ENCODE measurements around the gene PDCL3.

The PDCL3 gene

GRCh38 chr2:100615471-100615870 lies 52.7 kb downstream of the PDCL3 start:
- no peaks in the 10 kb centered on the region for H3K4me1 ChIP-seq (ENCODE audit: control insufficient read depth, low read depth, low read length)
- no CpG with 5 or more reads among the region's 6 CpGs for WGBS (ENCODE audit: extremely low coverage, insufficient coverage, low lambda C conversion rate)
- H2AK5ac ChIP-seq (ENCODE audit: low read length): no peak overlapping the region
- H3K23ac ChIP-seq (ENCODE audit: low read length): no peak overlapping the region
- no peak overlapping the region for H4K8ac ChIP-seq (ENCODE audit: low read depth, low read length)
- no peak overlapping the region for H3K9ac ChIP-seq (ENCODE audit: low read length)
- H3K27me3 ChIP-seq (ENCODE audit: insufficient read depth, low read length, poor library complexity): no peaks in the 10 kb centered on the region
- H3K4ac ChIP-seq (ENCODE audit: low read depth, low read length): no peak overlapping the region
- H4K5ac ChIP-seq (ENCODE audit: low read length): no peak overlapping the region
- H2BK120ac ChIP-seq (ENCODE audit: low read depth, low read length): no peak overlapping the region
- H3K4me3 ChIP-seq (ENCODE audit: low read length): no peak overlapping the region
- no peaks in the 10 kb centered on the region for H3K36me3 ChIP-seq (ENCODE audit: control insufficient read depth, insufficient read depth, low read length)
- no peaks in the 10 kb centered on the region for H3K79me2 ChIP-seq (ENCODE audit: control insufficient read depth, insufficient read depth, low read length)
- H3K4me2 ChIP-seq (ENCODE audit: low read length): no peak overlapping the region
- no peak overlapping the region for H3K56ac ChIP-seq (ENCODE audit: low read length)
- H3K18ac ChIP-seq (ENCODE audit: low read length): no peak overlapping the region
- H2BK5ac ChIP-seq (ENCODE audit: low read length): no peak overlapping the region
- no peak for DNase-seq
- no peaks in the 10 kb centered on the region for H3K79me1 ChIP-seq (ENCODE audit: low read length)
- H3K27ac ChIP-seq (ENCODE audit: low read depth, low read length): no peak overlapping the region
- no peak overlapping the region for H2BK15ac ChIP-seq (replicated peaks; ENCODE audit: low read depth)

GRCh38 chr2:100615886-100616285 lies 53.1 kb downstream of the PDCL3 start:
- H3K23ac ChIP-seq (ENCODE audit: low read length): no peak overlapping the region
- H3K4ac ChIP-seq (ENCODE audit: low read depth, low read length): no peak overlapping the region
- H2BK120ac ChIP-seq (ENCODE audit: low read depth, low read length): no peak overlapping the region
- no peaks in the 10 kb centered on the region for H3K27me3 ChIP-seq (ENCODE audit: insufficient read depth, low read length, poor library complexity)
- no peak overlapping the region for H3K27ac ChIP-seq (ENCODE audit: low read depth, low read length)
- no peak overlapping the region for H3K18ac ChIP-seq (ENCODE audit: low read length)
- H3K79me2 ChIP-seq (ENCODE audit: control insufficient read depth, insufficient read depth, low read length): no peaks in the 10 kb centered on the region
- H2AK5ac ChIP-seq (ENCODE audit: low read length): no peak overlapping the region
- no peak overlapping the region for H4K8ac ChIP-seq (ENCODE audit: low read depth, low read length)
- no peaks in the 10 kb centered on the region for H3K36me3 ChIP-seq (ENCODE audit: control insufficient read depth, insufficient read depth, low read length)
- no peak for DNase-seq
- H3K4me3 ChIP-seq (ENCODE audit: low read length): no peak overlapping the region
- H2BK15ac ChIP-seq (replicated peaks; ENCODE audit: low read depth): no peak overlapping the region
- no CpG with 5 or more reads among the region's 4 CpGs for WGBS (ENCODE audit: extremely low coverage, insufficient coverage, low lambda C conversion rate)
- H3K56ac ChIP-seq (ENCODE audit: low read length): no peak overlapping the region
- H3K4me1 ChIP-seq (ENCODE audit: control insufficient read depth, low read depth, low read length): no peaks in the 10 kb centered on the region
- H2BK5ac ChIP-seq (ENCODE audit: low read length): no peak overlapping the region
- no peaks in the 10 kb centered on the region for H3K79me1 ChIP-seq (ENCODE audit: low read length)
- no peak overlapping the region for H4K5ac ChIP-seq (ENCODE audit: low read length)
- no peak overlapping the region for H3K4me2 ChIP-seq (ENCODE audit: low read length)
- no peak overlapping the region for H3K9ac ChIP-seq (ENCODE audit: low read length)

GRCh38 chr2:100616841-100617390 lies 54.1 kb downstream of the PDCL3 start:
- Histone ChIP-seq H2BK120ac (ENCODE audit: low read depth, low read length) (no peak overlapping the region), H3K9ac (ENCODE audit: low read length) (no peak overlapping the region), H3K4me1 (ENCODE audit: control insufficient read depth, low read depth, low read length) (no peaks in the 10 kb centered on the region), H3K23ac (ENCODE audit: low read length) (no peak overlapping the region), H3K27ac (ENCODE audit: low read depth, low read length) (no peak overlapping the region), H3K79me1 (ENCODE audit: low read length) (no peaks in the 10 kb centered on the region), H2AK5ac (ENCODE audit: low read length) (no peak overlapping the region), H3K56ac (ENCODE audit: low read length) (no peak overlapping the region), H3K36me3 (ENCODE audit: control insufficient read depth, insufficient read depth, low read length) (no peaks in the 10 kb centered on the region), H3K27me3 (ENCODE audit: insufficient read depth, low read length, poor library complexity) (no peaks in the 10 kb centered on the region), H4K5ac (ENCODE audit: low read length) (no peak overlapping the region), H3K4me2 (ENCODE audit: low read length) (no peak overlapping the region), H4K8ac (ENCODE audit: low read depth, low read length) (no peak overlapping the region), H3K18ac (ENCODE audit: low read length) (no peak overlapping the region), H2BK15ac (replicated peaks; ENCODE audit: low read depth) (no peak overlapping the region), H3K79me2 (ENCODE audit: control insufficient read depth, insufficient read depth, low read length) (no peaks in the 10 kb centered on the region), H2BK5ac (ENCODE audit: low read length) (no peak overlapping the region), H3K4ac (ENCODE audit: low read depth, low read length) (no peak overlapping the region), H3K4me3 (ENCODE audit: low read length) (no peak overlapping the region)
- no peak for DNase-seq
- no CpG with 5 or more reads among the region's 8 CpGs for WGBS (ENCODE audit: extremely low coverage, insufficient coverage, low lambda C conversion rate)

- Histone ChIP-seq H3K4me2 (ENCODE audit: low read length) (no peak overlapping the region), H3K27me3 (ENCODE audit: insufficient read depth, low read length, poor library complexity) (no peaks in the 10 kb centered on the region), H2BK120ac (ENCODE audit: low read depth, low read length) (no peak overlapping the region), H3K4ac (ENCODE audit: low read depth, low read length) (no peak overlapping the region), H3K56ac (ENCODE audit: low read length) (no peak overlapping the region), H3K23ac (ENCODE audit: low read length) (no peak overlapping the region), H3K79me2 (ENCODE audit: control insufficient read depth, insufficient read depth, low read length) (no peaks in the 10 kb centered on the region), H2BK5ac (ENCODE audit: low read length) (no peak overlapping the region), H4K8ac (ENCODE audit: low read depth, low read length) (no peak overlapping the region), H3K9ac (ENCODE audit: low read length) (no peak overlapping the region), H3K36me3 (ENCODE audit: control insufficient read depth, insufficient read depth, low read length) (no peaks in the 10 kb centered on the region), H3K79me1 (ENCODE audit: low read length) (no peaks in the 10 kb centered on the region), H2AK5ac (ENCODE audit: low read length) (no peak overlapping the region), H3K27ac (ENCODE audit: low read depth, low read length) (no peak overlapping the region), H3K4me3 (ENCODE audit: low read length) (no peak overlapping the region), H3K4me1 (ENCODE audit: control insufficient read depth, low read depth, low read length) (no peaks in the 10 kb centered on the region), H4K5ac (ENCODE audit: low read length) (no peak overlapping the region), H2BK15ac (replicated peaks; ENCODE audit: low read depth) (no peak overlapping the region), H3K18ac (ENCODE audit: low read length) (no peak overlapping the region)
- no peak for DNase-seq
- WGBS (ENCODE audit: extremely low coverage, insufficient coverage, low lambda C conversion rate): no CpG with 5 or more reads among the region's 6 CpGs
Measured at GRCh38 chr2:100619951-100620350, 57.2 kb downstream of the PDCL3 start.

GRCh38 chr2:100620481-100620880 lies 57.7 kb downstream of the PDCL3 start:
- no peak overlapping the region for H3K4me2 ChIP-seq (ENCODE audit: low read length)
- no CpG with 5 or more reads among the region's 3 CpGs for WGBS (ENCODE audit: extremely low coverage, insufficient coverage, low lambda C conversion rate)
- no peaks in the 10 kb centered on the region for H3K36me3 ChIP-seq (ENCODE audit: control insufficient read depth, insufficient read depth, low read length)
- no peak overlapping the region for H4K8ac ChIP-seq (ENCODE audit: low read depth, low read length)
- H3K18ac ChIP-seq (ENCODE audit: low read length): no peak overlapping the region
- no peak overlapping the region for H3K4me3 ChIP-seq (ENCODE audit: low read length)
- peak overlapping the region; percentile 45 for H3K23ac ChIP-seq (ENCODE audit: low read length)
- no peaks in the 10 kb centered on the region for H3K79me2 ChIP-seq (ENCODE audit: control insufficient read depth, insufficient read depth, low read length)
- no peaks in the 10 kb centered on the region for H3K4me1 ChIP-seq (ENCODE audit: control insufficient read depth, low read depth, low read length)
- H2BK120ac ChIP-seq (ENCODE audit: low read depth, low read length): no peak overlapping the region
- no peak overlapping the region for H2BK15ac ChIP-seq (replicated peaks; ENCODE audit: low read depth)
- H4K5ac ChIP-seq (ENCODE audit: low read length): no peak overlapping the region
- H2AK5ac ChIP-seq (ENCODE audit: low read length): no peak overlapping the region
- no peaks in the 10 kb centered on the region for H3K27me3 ChIP-seq (ENCODE audit: insufficient read depth, low read length, poor library complexity)
- H2BK5ac ChIP-seq (ENCODE audit: low read length): no peak overlapping the region
- DNase-seq: no peak
- no peak overlapping the region for H3K56ac ChIP-seq (ENCODE audit: low read length)
- H3K9ac ChIP-seq (ENCODE audit: low read length): no peak overlapping the region
- no peak overlapping the region for H3K4ac ChIP-seq (ENCODE audit: low read depth, low read length)
- H3K79me1 ChIP-seq (ENCODE audit: low read length): no peaks in the 10 kb centered on the region
- H3K27ac ChIP-seq (ENCODE audit: low read depth, low read length): no peak overlapping the region

- H3K18ac ChIP-seq (ENCODE audit: low read length): no peak overlapping the region
- no peak overlapping the region for H3K9ac ChIP-seq (ENCODE audit: low read length)
- H2BK15ac ChIP-seq (replicated peaks; ENCODE audit: low read depth): no peak overlapping the region
- WGBS (ENCODE audit: extremely low coverage, insufficient coverage, low lambda C conversion rate): no CpG with 5 or more reads among the region's 8 CpGs
- H2BK120ac ChIP-seq (ENCODE audit: low read depth, low read length): no peak overlapping the region
- no peak overlapping the region for H3K23ac ChIP-seq (ENCODE audit: low read length)
- no peak overlapping the region for H3K4ac ChIP-seq (ENCODE audit: low read depth, low read length)
- H3K4me3 ChIP-seq (ENCODE audit: low read length): no peak overlapping the region
- H3K79me2 ChIP-seq (ENCODE audit: control insufficient read depth, insufficient read depth, low read length): no peaks in the 10 kb centered on the region
- no peak overlapping the region for H3K4me2 ChIP-seq (ENCODE audit: low read length)
- no peaks in the 10 kb centered on the region for H3K36me3 ChIP-seq (ENCODE audit: control insufficient read depth, insufficient read depth, low read length)
- no peaks in the 10 kb centered on the region for H3K79me1 ChIP-seq (ENCODE audit: low read length)
- H4K8ac ChIP-seq (ENCODE audit: low read depth, low read length): no peak overlapping the region
- H3K4me1 ChIP-seq (ENCODE audit: control insufficient read depth, low read depth, low read length): no peaks in the 10 kb centered on the region
- H3K27ac ChIP-seq (ENCODE audit: low read depth, low read length): no peak overlapping the region
- no peak overlapping the region for H3K56ac ChIP-seq (ENCODE audit: low read length)
- no peak overlapping the region for H4K5ac ChIP-seq (ENCODE audit: low read length)
- H2BK5ac ChIP-seq (ENCODE audit: low read length): no peak overlapping the region
- no peaks in the 10 kb centered on the region for H3K27me3 ChIP-seq (ENCODE audit: insufficient read depth, low read length, poor library complexity)
- DNase-seq: no peak
- no peak overlapping the region for H2AK5ac ChIP-seq (ENCODE audit: low read length)
Measured at GRCh38 chr2:100621371-100621951, 58.7 kb downstream of the PDCL3 start.

All from mesendoderm (in vitro differentiated cells).